Epithelial cell of esophagus (primary cell): ENCODE measurements around the gene THSD4.

Experiments used
- DNase-seq: peaks from one replicate; pipeline ENCODE4 v3.0.0; 2010; ENCODE audit warnings: low read depth
- H3K4me3 ChIP-seq: 2 replicates; pipeline ENCODE4 v1.5.1; 2011; ENCODE audit warnings: mild to moderate bottlenecking, low read length, control low read depth
- TF ChIP-seq, protein P1 (sequence below): IDR thresholded peaks from 2 replicates; pipeline ENCODE4 v1.5.1; 2011; ENCODE audit warnings: low read depth, mild to moderate bottlenecking, low read length, control low read depth, inconsistent platforms; ENCODE audit not compliant: insufficient read depth; ENCODE audit errors: missing control alignments

The THSD4 gene

DNA sequence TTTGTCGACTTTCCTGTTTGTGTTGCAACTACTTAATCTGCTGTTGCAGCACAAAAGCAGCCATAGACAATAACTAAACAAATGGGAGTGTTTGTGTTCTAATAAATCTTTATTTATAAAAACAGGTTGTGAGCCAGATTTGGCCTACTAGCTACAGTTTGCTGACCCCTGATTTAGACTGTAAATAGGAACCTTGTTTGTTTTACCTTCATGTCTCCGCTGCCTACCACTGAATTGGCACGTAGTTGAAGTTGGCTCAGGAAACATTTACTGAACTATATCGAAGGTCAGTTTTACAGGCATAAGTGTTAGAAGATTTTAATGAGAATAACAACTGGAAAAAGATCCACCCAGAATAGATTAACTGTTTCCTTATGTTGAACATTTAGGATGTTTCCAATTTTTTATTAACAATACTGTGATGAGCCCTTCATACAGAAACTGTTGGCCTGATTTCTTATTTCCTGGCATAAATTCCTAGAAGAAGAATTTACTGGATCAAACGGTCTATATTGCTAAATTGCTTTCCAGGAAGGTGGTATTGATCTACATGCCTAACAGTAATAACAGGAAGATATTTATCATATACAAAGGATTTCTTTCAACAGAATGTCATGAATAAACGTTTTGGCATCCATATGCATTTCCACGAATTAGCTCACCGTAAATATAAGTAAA, 538.9 kb downstream of the THSD4 start:
- TF ChIP-seq, protein P1, sequence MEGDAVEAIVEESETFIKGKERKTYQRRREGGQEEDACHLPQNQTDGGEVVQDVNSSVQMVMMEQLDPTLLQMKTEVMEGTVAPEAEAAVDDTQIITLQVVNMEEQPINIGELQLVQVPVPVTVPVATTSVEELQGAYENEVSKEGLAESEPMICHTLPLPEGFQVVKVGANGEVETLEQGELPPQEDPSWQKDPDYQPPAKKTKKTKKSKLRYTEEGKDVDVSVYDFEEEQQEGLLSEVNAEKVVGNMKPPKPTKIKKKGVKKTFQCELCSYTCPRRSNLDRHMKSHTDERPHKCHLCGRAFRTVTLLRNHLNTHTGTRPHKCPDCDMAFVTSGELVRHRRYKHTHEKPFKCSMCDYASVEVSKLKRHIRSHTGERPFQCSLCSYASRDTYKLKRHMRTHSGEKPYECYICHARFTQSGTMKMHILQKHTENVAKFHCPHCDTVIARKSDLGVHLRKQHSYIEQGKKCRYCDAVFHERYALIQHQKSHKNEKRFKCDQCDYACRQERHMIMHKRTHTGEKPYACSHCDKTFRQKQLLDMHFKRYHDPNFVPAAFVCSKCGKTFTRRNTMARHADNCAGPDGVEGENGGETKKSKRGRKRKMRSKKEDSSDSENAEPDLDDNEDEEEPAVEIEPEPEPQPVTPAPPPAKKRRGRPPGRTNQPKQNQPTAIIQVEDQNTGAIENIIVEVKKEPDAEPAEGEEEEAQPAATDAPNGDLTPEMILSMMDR, result no peak
- H3K4me3 ChIP-seq, result no peak overlapping the region
- no peak for DNase-seq

DNA sequence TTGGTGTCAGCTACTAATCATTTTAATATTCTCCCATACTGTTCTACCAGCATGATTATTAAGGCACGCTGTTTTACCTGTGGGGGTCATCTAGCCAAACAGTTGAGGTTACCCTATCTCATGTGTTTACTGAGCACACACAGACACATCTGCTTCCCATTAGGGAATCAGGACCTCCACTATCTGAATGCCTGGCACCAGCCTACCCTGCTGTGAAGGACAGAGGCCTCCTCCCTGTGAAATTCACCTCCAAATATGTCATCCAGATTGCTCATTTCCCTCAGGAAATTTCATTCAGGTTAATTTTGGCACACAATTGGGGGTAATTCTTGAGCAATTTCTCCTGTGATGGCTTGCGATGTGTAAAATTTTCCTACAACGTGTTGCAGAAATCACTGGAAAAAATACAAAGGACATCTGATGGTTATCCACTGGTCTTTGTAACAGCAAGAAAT, 539.5 kb downstream of the THSD4 start:
- peak; percentile 37 for DNase-seq
- TF ChIP-seq, protein P1, result no peak
- H3K4me3 ChIP-seq, result no peak overlapping the region

DNA sequence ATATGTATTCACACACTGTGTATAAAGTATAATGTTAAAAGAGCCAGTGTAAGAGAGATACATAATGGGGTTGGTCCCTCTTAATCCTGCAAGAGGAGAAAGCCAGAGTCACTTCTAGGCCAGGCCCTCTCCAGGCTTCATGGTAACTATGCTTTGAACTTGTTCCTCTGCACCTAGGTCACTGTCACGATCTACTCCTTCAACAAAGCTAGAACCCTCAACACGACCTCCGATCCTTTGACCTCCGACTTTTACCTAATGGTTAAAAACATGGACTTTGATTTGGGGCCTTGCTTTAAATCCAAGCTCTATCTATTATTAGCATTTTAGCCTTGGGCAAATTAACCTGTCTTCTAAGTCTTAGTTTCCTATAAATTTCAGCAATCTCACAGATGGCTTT, 541.2 kb downstream of the THSD4 start:
- TF ChIP-seq, protein P1, result no peak
- H3K4me3 ChIP-seq, result no peak overlapping the region
- DNase-seq, result no peak

DNA sequence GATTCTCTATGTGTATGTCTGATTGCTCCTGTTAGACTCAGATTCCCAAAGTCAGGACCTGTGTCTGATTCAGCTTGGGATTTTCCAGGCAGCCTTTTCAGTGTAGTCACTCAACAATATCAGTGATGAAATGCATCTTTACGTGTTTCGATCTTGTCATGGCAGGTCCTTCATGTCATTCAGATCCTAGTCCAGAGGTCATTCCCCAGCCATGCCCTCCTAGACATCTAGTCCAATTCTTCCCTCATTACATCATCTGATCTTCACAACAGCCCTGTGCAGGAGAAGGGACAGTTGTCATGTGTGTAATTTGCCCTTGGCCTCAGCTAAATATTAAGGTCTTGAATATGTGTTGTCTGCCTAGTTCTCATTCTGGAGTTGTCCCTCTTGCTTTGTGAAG, 541.9 kb downstream of the THSD4 start:
- peak; percentile 67 for DNase-seq
- TF ChIP-seq, protein P1, result no peak
- no peak overlapping the region for H3K4me3 ChIP-seq

DNA sequence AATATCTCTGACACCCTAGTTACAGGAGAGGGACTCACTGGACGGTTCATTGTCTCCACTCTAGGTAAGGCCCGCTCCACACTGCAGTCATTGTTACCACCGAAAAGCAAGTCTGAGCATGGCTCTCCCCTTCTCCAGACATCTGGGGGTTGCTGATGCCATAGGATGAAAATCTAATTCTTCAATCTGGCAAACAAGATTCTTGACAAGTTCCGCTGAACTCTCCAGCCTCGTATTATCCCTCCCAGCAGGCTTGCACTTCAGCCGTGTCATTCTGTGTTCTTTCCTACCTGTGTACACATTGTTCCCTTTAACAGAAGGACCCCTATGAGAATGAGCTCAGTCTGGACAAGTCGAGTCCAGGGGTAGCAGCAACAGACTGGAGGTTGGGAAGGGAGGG, 542.8 kb downstream of the THSD4 start:
- TF ChIP-seq, protein P1, result no peak
- H3K4me3 ChIP-seq, result no peak overlapping the region
- peak; percentile 20 for DNase-seq

DNA sequence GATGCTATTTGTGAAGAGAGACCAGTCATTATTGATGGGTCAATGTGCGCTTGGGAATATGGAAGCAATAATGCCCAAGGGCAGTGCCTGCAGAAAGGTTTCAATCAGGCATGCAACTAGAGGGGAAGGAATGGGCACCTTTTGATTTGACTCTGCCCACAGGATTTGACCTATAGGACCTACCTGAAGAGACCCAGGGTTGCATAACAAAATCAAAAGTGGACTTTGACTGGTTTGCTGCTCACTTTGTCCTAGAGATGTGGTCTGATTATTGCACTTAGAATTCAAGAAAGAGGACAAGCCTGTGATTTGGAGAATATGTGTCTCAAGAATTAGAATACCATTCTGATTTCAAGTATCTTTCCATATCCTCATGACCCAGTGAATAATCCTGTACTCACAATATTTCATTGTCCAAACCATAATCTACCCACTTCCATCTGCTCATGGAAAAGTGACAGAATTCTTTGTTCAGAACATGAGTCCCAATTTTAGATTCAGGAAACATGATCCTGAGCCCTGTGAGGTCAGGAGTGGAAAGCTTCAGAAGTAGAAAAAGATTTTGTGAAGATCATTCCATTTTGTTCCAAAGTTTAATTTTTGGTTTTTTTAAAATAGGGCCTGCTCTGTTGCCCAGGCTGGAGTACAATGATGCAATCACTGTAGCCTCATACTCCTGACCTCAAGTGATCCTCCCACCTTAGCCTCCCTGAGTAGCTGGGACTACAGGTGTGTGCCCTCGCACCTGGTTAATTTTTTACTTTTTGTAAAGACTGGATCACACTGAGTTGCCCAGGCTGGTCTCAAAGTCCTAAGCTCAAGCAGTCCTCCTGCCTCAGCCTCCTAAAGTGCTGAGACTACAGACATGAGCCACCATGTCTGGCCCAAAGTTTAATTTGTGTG, 543.8 kb downstream of the THSD4 start:
- TF ChIP-seq, protein P1, result no peak
- no peak overlapping the region for H3K4me3 ChIP-seq
- no peak for DNase-seq
